HG03571 (cell line): ENCODE results near the gene HECTD1.

ENCODE experiments used
- ATAC-seq: cut with Tn5 transposase; IDR thresholded peaks from one replicate; pipeline ENCODE4 v1.9.1; 2021; ENCODE audit not compliant: unreplicated experiment

Gene HECTD1

DNA sequence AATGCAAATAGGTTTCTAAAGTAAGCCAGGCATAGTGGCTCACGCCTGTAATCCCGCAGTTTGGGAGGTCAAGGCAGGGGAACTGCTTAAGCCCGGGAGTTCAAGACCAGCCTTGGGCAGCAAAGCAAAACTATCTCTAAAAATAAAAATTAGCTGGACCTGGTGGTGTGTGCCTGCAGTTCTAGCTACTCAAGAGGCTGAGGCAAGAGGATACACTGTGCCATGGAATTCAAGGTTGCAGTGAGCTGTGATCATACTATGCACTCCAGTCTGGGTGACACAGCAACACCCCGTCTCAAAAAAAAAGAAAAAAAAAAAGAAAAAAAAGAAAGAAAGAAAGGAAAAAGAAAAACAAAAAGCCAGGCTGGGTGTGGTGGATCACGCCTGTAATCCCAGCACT, 46.3 kb downstream of the HECTD1 start:
- ATAC-seq = no peak

GRCh38 chr14:31159682-31160296, 47.8 kb downstream of the HECTD1 start:
- ATAC-seq = no peak

DNA sequence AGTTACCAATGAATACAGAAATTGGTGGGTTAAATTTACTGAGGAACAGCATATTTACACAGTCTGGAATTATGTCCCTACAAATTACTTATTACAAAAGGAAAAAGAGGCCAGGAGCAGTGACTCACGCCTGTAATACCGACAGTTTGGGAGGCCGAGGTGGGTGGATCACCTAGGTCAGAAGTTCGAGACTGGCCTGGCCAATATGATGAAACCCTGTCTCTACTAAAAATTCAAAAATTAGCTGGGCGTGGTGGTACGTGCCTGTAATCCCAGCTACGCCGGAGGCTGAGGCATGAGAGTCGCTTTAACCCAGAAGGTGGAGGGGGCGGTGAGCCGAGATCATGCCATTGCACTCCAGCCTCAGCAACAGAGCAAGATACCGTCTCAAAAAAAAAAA, 52.6 kb downstream of the HECTD1 start:
- ATAC-seq = no peak

DNA sequence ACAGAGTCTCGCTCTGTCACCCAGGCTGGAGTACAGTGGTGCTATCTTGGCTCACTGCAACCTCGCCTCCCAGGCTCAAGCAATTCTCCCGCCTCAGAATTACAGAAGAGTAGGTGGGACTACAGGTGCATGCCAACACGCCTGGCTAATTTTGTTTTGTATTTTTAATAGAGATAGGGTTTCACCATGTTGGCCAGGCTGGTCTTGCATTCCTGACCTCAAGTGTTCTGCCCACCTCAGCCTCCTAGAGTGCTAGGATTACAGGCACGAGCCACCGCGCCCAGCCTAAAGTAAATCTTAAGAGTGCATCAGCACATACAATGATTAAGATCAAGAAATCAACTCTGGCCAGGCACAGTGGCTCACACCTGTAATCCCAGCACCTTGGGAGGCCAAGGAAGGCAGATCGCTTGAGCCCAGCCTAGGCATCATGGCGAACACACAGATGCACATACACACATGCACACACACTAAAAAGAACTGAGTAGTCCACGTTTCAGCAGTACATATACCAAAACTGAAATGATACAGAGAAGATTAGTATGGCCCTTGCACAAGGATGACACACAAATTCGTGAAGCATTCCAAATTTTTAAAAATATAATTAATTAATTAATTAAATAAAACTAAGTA, 65.0 kb downstream of the HECTD1 start:
- ATAC-seq = no peak

DNA sequence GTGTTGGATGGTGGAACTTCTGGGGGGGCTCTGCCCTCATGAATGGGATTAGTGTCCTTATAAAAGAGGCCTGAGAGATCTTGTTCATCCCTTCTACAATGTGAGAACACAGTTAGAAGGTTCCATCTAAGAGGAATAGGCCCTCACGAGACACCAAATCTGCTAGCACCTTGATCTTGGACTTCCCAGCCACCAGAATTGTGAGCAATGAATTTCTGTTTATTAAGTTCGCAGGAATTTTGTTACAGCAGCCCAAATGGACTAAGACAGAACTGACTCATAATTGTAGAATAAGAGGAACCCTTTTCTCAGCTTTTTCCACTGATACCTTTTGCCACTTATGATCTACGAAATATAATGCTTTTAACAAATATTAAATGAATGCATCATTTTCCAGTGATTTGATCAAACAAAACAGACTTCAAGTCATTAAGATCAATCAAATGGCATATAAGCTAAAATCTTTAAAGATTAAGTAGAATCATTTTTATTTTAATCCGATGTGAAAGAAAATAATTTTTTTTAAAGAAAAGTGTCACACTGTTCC, 68.2 kb downstream of the HECTD1 start:
- ATAC-seq = no peak

DNA sequence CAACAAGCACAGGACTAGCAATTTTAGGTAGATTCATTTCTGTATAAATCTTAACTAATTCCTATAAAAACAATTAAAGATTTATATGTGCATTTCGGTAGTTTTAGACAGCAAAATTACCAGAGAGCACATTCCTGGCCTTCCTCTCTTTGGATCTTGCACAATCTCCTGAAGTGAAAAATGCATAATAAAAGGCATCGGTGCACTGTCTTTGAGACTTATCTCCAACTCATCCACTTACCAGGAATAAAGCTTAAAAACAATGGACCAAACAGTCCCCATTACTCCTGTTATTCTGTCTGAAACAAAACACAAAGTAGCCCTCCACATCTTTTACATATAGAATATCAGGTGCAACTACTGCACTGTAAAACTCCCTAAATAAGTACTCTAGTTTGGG, 69.3 kb downstream of the HECTD1 start:
- no peak for ATAC-seq

DNA sequence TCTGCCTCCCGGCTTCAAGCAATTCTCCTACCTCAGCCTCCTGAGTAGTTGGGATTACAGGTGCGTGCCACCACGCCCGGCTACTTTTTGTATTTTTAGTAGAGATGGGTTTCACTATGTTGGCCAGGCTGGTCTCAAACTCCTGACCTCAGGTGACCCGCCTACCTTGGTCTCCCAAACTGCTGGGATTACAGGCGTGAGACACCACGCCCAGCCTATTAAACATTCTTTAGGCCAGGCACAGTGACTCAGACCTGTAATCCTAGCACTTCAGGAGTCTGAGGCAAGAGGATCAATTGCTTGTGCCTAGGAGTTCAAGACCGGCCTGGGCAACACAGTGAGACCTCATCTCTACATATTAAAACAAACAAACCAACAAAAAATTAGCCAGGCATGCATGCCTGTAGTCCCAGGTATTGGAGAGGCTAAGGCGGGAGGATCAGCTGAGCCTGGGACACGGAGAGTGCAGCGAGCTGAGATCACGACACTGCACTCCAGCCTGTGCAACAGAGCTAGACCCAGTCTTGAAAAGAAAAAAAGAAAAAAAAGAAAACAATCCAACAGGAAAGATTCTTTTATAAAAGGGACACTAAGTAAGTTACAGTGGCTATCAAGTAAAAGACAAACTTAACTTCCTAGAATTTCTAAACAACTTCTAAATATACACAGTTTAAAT, 70.2 kb downstream of the HECTD1 start:
- no peak for ATAC-seq

- ATAC-seq = no peak
Measured at GRCh38 chr14:31133133-31133532, 74.5 kb downstream of the HECTD1 start.

DNA sequence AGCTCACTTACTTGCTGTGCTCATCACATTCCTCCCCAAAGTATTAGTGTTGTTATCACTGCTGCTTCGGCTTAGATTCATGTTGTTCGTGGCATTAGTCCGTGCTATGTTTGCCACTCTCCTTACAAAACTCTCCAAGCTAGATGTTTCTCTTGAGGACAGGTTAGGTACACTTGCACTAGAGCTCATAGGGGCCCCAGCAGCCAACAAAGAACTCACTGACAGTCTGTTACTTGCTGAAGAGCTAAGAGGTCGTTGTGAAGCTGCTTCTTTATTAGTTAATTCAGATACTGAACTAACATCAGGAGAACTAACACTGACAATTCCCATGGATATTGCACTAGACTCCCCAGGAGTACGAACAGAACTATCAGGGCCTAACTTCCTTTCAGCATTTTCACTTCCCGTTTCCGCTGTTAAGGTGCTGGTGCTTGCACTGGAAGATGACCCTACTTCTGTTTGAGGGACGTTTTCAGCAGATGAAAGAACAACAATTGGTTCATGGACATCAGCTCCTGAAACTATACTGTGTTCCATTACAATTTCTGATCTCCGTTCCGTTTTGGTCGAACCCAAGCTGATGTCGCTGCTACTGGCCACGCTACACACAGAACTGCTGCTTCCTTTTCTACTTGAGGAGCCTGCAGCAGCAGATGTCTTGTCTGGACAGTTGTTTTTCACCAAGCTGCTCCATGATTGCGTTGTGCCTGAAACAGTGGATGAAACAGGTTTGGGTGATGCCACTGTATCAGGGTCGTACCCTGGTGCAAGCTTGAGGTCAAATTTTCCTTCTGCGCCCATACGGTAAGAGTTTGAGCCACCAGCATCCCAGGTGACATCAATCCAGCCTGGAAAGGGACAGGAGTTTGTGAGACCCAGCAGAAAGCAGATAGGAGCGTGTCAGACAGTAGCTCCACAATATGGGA, 78.7 kb downstream of the HECTD1 start:
- ATAC-seq = peak; percentile 41

DNA sequence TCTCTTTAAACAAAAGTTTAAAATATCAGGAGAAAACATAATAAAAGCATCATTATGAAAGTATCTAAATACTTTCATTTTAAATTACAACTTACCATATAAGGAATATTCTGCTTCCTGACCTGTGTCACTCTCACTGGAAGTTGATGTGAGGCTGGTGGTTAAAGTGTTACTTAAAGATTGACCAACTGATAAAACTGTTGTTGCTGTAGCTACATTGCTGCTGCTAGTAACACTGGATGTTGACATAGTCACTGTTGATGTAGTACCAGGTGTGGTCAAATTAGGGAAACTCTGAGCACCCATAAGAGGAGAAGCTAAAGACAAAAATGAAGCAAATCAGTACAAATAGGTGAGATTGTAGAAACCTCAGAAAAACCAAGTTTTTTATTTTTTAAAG, 79.9 kb downstream of the HECTD1 start:
- ATAC-seq = peak; percentile 57

- no peak for ATAC-seq
Measured at GRCh38 chr14:31126680-31127079, 80.9 kb downstream of the HECTD1 start.

DNA sequence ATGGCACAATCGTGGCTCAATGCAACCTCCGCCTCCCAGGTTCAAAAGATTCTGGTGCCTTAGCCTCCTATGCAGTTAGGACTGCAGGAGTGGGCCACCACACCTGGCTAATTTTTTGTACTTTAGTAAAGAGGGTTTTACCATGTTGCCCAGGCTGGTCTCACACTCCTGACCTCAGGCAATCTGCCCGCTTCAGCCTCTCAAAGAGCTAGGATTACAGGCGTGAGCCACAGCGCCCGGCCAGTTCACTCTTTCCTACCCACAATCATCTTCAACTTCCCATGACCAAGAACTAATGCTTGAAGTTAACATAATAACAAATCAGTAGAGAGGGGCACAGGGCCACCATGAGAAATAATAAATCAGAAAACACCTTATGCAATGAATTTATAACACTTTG, 82.4 kb downstream of the HECTD1 start:
- ATAC-seq = no peak

- ATAC-seq = no peak
Measured at GRCh38 chr14:31124197-31124596, 83.4 kb downstream of the HECTD1 start.

GRCh38 chr14:31122921-31123320, 84.7 kb downstream of the HECTD1 start:
- no peak for ATAC-seq

GRCh38 chr14:31122098-31122611, 85.4 kb downstream of the HECTD1 start:
- ATAC-seq = no peak

GRCh38 chr14:31118892-31119291, 88.7 kb downstream of the HECTD1 start:
- ATAC-seq = no peak

DNA sequence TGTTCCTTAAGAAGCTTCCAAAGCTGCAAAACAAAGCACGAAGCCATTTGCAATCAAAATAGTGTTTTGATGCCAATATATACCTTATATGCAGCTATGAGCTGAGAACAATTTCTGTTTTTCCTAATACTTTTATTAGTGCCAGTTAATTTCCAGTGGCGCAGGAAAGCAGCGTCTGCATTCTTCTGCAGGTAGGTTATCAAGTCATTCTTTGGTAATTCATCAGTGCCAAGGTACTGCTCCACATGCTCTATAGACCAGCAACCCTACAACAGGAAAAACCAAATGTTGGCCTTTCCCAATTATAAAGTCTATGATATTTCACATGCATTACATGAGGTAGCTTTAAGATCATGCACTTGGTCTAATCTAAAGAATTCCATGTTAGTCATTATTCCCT, 93.8 kb downstream of the HECTD1 start:
- ATAC-seq = no peak

DNA sequence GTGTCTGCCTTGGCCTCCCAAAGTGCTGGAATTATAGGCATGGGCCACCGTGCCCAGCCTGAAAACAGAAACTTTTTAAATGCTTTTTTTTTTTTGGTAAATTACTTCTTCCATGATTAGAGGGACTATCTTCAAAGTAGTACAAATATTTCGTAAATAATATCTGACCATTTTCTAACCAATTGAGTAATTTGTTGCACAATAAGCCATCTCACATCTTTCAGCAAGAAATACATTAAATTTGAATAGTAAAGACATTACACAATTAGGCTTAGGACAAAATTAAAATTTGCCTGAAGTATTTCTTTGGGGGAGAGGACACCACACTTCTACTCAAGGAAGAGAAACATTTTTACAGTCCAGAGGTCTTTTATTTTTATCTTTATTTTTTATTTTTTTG, 96.7 kb downstream of the HECTD1 start:
- ATAC-seq = no peak

GRCh38 chr14:31109257-31109656, 98.3 kb downstream of the HECTD1 start:
- ATAC-seq = no peak

- no peak for ATAC-seq
Measured at GRCh38 chr14:31106768-31107167, 100.8 kb downstream of the HECTD1 start.

- no peak for ATAC-seq
Measured at GRCh38 chr14:31097081-31097480, 110.5 kb downstream of the HECTD1 start.
